Fibroblast of pulmonary artery (primary cell): ENCODE measurements around the gene DNAH10.

Source experiments
- DNase-seq: peaks from one replicate; pipeline ENCODE4 v3.0.0-alpha.2; 2010; ENCODE audit warnings: low read depth
- H3K4me3 ChIP-seq: replicated peaks from 2 replicates; pipeline ENCODE4 v1.5.1; 2011; ENCODE audit warnings: low read depth, mild to moderate bottlenecking, control low read depth, low read length, moderate library complexity
- TF ChIP-seq, protein P1 (sequence below): IDR thresholded peaks from 2 replicates; pipeline ENCODE4 v1.5.1; 2011; ENCODE audit warnings: mild to moderate bottlenecking, control low read depth, low read length, inconsistent platforms; ENCODE audit errors: missing control alignments

DNAH10 gene, protein sequence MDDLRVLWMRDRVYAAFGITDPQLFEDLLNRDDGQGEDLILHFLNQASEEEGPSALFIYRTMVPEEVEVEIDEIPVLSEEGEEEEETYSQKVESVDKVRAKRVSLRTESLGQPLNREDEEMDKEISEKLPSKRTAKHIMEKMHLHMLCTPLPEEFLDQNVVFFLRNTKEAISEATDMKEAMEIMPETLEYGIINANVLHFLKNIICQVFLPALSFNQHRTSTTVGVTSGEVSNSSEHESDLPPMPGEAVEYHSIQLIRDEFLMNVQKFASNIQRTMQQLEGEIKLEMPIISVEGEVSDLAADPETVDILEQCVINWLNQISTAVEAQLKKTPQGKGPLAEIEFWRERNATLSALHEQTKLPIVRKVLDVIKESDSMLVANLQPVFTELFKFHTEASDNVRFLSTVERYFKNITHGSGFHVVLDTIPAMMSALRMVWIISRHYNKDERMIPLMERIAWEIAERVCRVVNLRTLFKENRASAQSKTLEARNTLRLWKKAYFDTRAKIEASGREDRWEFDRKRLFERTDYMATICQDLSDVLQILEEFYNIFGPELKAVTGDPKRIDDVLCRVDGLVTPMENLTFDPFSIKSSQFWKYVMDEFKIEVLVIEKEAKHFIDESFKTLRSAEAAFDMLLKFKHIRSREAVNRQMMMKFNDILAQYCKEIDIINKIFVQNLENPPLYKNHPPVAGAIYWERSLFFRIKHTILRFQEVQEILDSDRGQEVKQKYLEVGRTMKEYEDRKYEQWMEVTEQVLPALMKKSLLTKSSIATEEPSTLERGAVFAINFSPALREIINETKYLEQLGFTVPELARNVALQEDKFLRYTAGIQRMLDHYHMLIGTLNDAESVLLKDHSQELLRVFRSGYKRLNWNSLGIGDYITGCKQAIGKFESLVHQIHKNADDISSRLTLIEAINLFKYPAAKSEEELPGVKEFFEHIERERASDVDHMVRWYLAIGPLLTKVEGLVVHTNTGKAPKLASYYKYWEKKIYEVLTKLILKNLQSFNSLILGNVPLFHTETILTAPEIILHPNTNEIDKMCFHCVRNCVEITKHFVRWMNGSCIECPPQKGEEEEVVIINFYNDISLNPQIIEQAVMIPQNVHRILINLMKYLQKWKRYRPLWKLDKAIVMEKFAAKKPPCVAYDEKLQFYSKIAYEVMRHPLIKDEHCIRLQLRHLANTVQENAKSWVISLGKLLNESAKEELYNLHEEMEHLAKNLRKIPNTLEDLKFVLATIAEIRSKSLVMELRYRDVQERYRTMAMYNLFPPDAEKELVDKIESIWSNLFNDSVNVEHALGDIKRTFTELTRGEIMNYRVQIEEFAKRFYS (N-terminal part only)

DNA sequence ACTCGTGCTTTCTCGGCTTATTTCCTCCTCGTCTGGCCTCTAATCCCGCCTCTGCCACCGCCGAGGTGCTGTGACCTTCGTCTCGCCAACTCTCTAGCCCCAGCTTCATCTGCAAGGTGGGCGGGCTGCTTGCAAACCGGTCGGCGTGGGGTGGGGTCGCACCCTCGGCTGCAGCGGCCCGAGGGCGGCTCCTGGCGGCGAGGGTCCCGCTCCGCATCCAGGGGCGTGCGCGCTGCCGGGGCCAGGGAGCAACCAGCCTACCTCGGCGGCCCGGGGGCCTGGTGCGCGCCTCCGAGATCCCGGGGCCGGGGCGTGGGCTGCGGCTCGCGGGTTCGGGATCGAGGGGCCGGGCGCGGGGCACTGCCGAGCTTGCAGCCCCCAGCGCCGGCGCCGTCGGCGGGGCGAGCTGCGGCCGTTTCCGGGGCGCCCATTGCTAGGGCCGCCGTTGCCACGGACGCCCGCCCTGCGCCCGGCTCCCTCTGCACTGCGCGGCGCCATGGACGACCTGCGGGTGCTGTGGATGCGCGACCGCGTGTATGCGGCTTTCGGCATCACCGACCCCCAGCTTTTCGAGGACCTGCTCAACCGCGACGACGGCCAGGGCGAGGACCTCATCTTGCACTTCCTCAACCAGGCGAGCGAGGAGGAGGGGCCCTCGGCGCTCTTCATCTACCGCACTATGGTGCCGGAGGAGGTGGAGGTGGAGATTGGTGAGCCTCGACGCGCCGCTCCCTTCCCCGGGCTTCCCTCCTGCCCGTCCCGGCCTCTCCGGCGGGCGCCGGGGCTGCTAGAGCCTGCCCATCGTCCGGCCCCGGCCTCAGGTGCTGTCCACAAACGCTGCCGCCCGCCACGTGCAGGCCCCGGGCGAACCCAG is at the start of gene DNAH10:
Gene DNAH10, plus strand, starts transcription at position 461 of the 874 bp plus-strand sequence. Its CDS starts 36 bp downstream, at position 497.
- TF ChIP-seq, protein P1, sequence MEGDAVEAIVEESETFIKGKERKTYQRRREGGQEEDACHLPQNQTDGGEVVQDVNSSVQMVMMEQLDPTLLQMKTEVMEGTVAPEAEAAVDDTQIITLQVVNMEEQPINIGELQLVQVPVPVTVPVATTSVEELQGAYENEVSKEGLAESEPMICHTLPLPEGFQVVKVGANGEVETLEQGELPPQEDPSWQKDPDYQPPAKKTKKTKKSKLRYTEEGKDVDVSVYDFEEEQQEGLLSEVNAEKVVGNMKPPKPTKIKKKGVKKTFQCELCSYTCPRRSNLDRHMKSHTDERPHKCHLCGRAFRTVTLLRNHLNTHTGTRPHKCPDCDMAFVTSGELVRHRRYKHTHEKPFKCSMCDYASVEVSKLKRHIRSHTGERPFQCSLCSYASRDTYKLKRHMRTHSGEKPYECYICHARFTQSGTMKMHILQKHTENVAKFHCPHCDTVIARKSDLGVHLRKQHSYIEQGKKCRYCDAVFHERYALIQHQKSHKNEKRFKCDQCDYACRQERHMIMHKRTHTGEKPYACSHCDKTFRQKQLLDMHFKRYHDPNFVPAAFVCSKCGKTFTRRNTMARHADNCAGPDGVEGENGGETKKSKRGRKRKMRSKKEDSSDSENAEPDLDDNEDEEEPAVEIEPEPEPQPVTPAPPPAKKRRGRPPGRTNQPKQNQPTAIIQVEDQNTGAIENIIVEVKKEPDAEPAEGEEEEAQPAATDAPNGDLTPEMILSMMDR = peak; percentile 0
- peak within 1 kb of the TSS; percentile 48 for H3K4me3 ChIP-seq
- no peak for DNase-seq

DNA sequence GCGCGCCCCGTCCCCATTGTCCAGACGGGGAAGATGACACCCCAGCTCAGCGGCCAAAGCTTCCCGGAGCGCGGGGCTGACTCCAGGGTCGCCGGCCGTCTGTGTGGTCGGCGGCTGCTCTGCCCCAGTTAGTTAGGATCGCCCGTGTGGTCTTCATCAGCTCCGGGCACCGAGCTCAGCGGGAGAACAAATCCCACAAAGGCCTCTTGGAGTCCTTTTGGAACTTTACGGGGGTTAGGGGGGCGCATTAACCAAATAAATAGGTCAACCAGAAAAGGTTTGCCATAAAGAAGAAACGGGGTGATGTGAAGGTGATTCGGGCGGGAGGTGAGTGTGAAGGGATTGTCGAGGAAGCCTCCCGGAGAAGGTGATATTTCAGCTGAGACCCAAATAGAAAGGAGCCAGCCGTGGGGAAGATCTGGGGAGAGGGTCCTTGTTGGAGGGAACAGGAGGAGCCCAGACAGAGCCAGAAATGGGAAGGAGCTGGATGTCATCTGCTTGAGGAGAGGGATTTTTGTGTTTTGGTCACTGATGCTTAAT is 49.3 kb upstream of the DNAH10 start:
- TF ChIP-seq, protein P1 = no peak
- peak overlapping the region; percentile 87 for H3K4me3 ChIP-seq
- no peak for DNase-seq

DNA sequence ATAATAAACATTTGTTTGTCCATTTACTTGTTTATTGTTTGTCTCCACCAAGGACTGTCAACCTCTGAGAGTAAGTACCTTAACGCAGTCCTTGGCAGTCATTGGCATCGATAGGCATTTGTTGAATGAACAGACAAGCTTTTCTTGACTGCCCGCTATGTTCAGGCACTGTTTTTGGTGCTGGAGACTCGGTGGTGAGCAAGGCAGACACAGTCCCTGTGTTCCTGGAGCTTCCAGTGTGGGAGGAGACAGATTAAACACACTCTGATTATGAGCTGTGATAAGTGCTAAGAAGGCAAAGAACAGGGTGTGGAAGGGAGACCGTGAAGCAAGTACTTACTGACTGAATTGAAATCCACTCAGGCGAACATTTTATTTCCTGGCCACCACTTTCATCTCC is 48.7 kb upstream of the DNAH10 start:
- TF ChIP-seq, protein P1 = no peak
- H3K4me3 ChIP-seq = peak overlapping the region; percentile 87
- peak; percentile 16 for DNase-seq

DNA sequence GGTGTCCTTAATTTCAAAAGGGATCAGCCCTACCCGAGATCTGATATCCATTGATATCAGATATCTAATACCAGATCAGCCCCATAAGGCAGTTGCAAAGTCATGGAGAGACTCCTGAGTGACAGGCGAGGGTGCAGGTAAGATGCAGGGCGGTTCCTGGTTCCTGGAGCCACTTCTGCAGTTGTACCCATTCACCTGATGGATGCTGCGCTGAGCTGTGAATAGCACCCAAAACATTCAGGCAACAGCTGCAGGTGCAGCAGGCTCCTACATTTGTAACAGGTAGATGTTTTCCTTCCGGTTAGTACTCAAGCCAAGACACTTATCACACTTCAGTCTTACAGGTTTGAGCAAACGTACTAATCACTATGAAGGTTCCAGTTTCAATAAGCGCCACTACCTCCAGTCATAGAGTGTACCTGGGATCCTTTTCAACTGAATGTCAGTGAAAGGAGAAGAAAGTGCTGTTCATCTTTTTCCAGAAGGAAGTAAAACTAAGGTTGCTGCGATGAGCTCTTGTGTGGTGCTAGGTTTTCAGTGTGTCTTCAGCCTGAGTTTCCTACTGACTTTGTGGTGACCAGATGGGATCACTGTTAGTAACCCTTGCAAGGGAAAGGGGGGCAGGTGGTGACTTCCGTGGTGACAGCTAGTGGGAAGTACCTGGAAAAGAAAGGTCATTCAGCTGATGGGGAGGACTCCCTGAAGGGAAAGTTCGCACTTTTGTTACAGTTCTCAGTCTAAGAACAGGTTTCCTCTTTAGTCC is 48.1 kb upstream of the DNAH10 start:
- TF ChIP-seq, protein P1 = no peak
- DNase-seq = no peak
- peak overlapping the region; percentile 87 for H3K4me3 ChIP-seq

DNA sequence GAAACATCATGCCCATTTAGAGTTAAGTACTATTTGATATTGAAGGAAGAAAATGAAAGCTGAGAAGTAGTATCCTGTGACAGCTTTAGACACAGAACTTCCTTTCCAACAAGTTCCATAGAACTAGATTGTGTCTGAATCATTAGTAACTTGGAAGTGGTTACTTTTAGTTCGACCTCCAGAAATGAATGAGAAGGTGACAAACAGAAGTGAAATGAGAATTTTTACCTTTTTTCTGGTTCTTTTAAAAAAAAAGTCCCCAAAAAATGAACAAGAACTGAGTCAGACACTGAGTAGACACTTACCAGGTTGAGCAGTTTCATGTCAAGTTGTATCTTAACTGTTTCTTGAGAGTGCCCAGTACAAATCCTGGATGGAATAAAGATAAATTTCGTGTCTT is 46.9 kb upstream of the DNAH10 start:
- no peak for DNase-seq
- H3K4me3 ChIP-seq = no peak overlapping the region
- TF ChIP-seq, protein P1 = no peak
